NAMALWA (cell line): ENCODE data around the gene OR8H2.
A peak's percentile ranks its signal among the peaks of the same experiment; 100 is the strongest.
"Not testable (repeated sequence)": the region's sequence is repeated elsewhere in the genome, so short reads cannot be mapped to it uniquely, and the experiment has no call there.

Experiments used
- DNase-seq: peaks from one replicate; pipeline ENCODE4 v3.0.0-alpha.2; 2015; ENCODE audit warnings: low spot score

The OR8H2 gene

DNA sequence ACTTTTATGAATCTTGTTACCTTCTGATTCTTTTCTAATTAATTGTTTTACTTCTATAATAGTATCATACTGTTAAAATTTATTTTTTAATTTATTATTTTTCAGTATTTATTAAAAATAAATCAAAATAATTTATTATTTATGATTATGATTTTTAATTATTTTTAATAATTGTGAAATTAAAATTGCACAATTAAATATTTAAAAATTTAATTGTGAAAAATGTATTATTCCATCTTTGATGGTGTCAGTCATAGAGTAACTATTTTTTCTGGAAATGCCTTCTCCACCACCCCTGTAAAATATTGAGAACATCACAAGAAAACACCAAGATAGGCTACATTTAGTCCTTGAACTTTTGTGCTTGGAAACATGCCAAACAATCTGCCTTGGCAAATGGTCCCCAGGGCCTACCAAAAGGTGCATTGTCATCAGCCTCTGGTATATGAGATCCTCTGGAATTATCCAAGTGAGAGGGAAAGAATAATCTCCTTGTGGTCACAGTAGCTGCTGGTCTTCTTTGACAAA, at the start of gene OR8H2:
OR8H2 (plus strand) TSS at position 478 of the 528 bp plus-strand sequence. CDS start 1,356 bp downstream, outside the sequence.
- DNase-seq = no peak

GRCh38 chr11:56056366-56056765, 47.1 kb upstream of the OR8H2 start:
- not testable (repeated sequence) for DNase-seq

DNA sequence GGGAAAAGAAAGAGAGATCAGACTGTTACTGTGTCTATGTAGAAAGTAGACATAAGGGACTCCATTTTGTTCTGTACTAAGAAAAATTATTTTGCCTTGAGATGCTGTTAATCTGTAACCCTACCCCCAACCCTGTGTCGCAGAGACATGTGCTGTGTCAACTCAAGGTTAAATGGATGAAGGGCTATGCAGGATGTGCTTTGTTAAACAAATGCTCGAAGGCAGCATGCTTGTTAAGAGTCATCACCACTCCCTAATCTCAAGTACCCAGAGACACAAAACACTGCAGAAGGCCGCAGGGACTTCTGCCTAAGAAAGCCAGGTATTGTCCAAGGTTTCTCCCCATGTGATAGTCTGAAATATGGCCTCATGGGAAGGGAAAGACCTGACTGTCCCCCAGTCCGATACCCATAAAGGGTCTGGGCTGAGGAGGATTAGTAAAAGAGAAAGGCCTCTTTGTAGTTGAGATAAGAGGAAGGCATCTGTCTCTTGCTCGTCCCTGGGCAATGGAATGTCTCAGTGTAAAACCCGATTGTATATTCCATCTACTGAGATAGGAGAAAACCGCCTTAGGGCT, 45.7 kb upstream of the OR8H2 start:
- not testable (repeated sequence) for DNase-seq

DNA sequence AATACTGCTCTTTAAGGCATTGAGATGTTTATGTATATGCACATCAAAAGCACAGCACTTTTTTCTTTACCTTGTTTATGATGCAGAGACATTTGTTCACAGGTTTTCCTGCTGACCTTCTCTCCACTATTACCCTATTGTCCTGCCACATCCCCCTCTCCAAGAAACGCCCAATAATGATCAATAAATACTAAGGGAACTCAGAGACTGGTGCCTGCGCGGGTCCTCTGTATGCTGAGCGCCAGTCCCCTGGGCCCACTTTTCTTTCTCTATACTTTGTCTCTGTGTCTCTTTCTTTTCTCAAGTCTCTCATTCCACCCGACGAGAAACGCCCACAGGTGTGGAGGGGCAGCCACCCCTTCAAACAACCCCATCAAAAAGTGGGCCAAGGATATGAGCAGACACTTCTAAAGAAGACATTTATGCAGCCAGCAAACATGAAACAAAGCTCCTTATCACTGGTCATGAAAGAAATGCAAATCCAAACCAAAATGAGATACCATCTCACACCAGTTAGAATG, 45.2 kb upstream of the OR8H2 start:
- DNase-seq = not testable (repeated sequence)

DNA sequence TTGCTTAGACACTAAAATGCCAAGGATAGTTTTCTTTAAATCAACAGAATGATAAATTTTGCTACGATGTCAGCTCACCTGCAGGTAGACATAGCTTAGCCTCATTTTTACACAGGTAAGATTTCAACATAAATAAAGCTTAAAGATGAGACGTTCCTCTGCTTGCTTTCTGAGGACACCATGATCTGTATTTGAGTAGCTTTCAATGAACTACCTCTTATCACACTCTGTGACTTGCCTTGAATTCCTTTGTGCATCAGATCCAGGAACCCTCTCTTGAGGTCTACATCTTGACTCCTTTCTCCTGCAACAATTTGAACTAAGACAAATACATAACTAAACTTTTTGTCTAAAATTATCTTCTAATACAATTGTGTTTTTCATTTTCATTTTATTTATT, 36.5 kb upstream of the OR8H2 start:
- DNase-seq = no peak

DNA sequence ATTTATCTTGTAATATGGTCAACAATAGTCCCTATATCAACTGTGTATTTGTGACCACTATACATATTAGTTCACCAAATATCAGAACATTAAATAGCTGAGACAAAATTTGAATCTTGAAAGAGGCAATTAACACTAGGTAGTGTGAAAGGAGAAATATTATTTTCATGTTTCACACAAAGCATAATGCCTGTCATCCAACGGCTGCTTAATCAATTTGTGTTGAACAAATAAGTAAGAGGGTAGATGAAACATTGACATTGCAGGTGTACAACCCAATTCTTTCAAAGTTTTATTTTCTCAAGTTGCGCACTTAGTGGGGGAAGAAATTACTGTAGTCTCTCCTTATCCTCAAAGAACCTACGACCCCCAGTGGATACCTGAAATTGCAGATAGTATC, 13.8 kb upstream of the OR8H2 start:
- DNase-seq = peak; percentile 13

DNA sequence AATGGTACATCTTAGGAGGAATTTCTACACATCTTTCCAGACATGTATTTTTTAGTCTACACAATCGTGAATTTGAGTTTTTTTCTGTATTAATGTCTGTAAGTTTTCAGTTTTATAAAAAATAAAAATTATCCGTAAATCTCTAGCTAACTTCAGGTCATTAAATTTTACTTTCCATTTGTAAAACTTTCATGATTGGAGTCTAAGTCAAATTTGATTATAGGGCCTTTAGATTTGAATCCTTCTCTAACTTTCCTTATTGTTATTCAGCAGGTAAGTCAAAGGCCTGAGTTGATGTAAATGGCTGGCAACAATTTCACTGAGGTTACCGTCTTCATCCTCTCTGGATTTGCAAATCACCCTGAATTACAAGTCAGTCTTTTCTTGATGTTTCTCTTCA, 10.5 kb upstream of the OR8H2 start, which contains the start of gene OR8I2:
OR8I2 (plus strand) TSS at position 301 of the 400 bp plus-strand sequence; CDS start at position 301, 0 bp downstream.
- DNase-seq = no peak

- DNase-seq = no peak
These were observed 18.6 kb downstream of the OR8H2 start, which contains the start of gene OR8H3 for GRCh38 chr11:56122073-56122472. TSS of gene OR8H3 (plus strand) at chr11:56122373. CDS start at chr11:56122373, 0 bp downstream.

DNA sequence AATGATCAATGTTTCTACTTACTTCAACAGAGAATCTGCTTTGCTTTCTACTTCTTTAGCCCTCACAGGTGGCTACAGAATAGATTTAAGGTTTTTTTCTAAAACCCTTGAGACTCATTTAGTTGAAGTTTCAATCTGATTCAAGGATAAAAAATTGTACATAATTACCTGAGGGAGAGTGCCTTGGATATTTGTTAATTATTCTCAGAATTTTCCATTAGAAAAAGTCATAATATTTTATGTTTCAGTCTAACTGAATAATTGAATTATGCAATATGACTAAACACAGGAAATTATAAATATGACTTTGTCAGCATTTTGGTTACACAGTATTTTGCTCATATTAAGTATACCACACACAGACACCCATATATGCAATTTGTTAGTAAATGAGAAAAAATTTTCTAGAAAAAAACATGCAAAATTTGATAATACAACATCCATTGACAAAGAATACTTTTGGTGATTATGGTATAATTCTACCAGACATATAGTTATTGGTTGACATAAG, 36.7 kb downstream of the OR8H2 start, which contains the start of gene OR8J3:
OR8J3 (minus strand) TSS at position 51 of the 511 bp plus-strand sequence. CDS start 2,483 bp downstream, outside the sequence.
- DNase-seq = no peak

DNA sequence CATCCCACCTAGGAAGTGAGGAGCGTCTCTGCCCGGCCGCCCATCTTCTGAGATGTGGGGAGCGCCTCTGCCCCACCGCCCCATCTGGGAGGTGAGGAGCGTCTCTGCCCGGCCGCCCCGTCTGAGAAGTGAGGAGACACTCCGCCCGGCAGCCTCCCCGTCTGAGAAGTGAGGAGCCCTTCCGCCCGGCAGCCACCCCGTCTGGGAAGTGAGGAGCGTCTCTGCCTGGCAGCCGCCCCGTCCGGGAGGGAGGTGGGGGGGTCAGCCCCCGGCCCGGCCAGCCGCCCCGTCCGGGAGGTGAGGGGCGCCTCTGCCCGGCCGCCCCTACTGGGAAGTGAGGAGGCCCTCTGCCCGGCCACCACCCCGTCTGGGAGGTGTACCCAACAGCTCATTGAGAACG, 40.2 kb downstream of the OR8H2 start:
- DNase-seq = not testable (repeated sequence)

DNA sequence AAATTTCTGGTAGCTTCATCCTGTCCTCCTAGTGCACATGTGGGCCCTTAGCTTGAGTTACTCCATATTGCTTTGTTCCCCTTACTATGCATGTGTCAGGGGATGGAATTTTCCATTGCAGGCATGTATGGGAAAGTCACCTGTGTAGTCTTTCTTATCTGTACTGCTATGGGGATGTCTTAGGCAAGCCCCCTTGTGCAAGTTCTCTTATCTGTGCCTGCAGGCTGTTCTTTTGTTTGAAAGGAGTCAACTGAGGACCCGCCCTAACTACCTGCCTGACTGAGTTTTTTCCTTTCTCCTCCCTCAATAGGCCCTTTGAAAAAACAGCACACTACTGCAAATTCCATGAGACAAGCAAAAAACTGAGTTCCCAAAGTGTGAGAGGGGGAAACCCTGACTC, 47.9 kb downstream of the OR8H2 start:
- no peak for DNase-seq

- DNase-seq = no peak
These were observed 48.8 kb downstream of the OR8H2 start for GRCh38 chr11:56152333-56152732.
